Measurements from ENCODE around the gene SRF. TPM values are rescaled to one million over a fixed set of nuclear protein-coding genes. Genes with fewer than 3 reads are reported as not detected.
"Not testable (repeated sequence)": the region's sequence is repeated elsewhere in the genome, so short reads cannot be mapped to it uniquely, and the experiment has no call there.

Gene SRF
- 77.6 TPM for total RNA-seq
- long read RNA-seq, full-length matches to known transcripts = 60 of 80 reads
- long read RNA-seq, partial matches to known transcripts = 13 of 80 reads
- long read RNA-seq, other reads (novel, unspliced or antisense) = 7 of 80 reads

- ATAC-seq = peak; percentile 82
- peak; percentile 100 for DNase-seq (ENCODE audit: missing footprints)
- intact Hi-C loops (cut with DNase I) = loop anchor here (1.0 to 5.0 kb wide), 2 partner anchors 112 to 256 kb away; partner anchors contain the start of genes ABCC10, KLC4 and MRPL2
These were observed at the start of gene SRF for GRCh38 chr6:43170931-43171706. Gene SRF (plus strand): TSS chr6:43171269. CDS start chr6:43171657, 388 bp downstream.

- intact Hi-C loops (cut with DNase I) = no loop called here
- no peak for ATAC-seq
These were observed 48.9 kb upstream of the SRF start for GRCh38 chr6:43122146-43122545.

GRCh38 chr6:43123461-43124314 is 47.4 kb upstream of the SRF start:
- DNase-seq (ENCODE audit: missing footprints) = no peak
- intact Hi-C loops (cut with DNase I) = no loop called here
- no peak for ATAC-seq

More at GRCh38 chr6:43122146-43122545, 48.9 kb upstream of the SRF start:
- DNase-seq (ENCODE audit: missing footprints) = no peak

GRCh38 chr6:43124481-43124880 is 46.6 kb upstream of the SRF start:
- intact Hi-C loops (cut with DNase I) = no loop called here
- no peak for DNase-seq (ENCODE audit: missing footprints)
- ATAC-seq = no peak

GRCh38 chr6:43125119-43125518 is 46.0 kb upstream of the SRF start:
- intact Hi-C loops (cut with DNase I) = loop anchor here (5.0 kb wide), 2 partner anchors 118 to 223 kb away; no protein-coding TSS in a partner anchor
- no peak for DNase-seq (ENCODE audit: missing footprints)
- ATAC-seq = no peak

GRCh38 chr6:43125555-43125954 is 45.5 kb upstream of the SRF start:
- DNase-seq (ENCODE audit: missing footprints) = no peak
- ATAC-seq = no peak
- intact Hi-C loops (cut with DNase I) = loop anchor here (5.0 kb wide), 2 partner anchors 118 to 223 kb away; no protein-coding TSS in a partner anchor

- intact Hi-C loops (cut with DNase I) = loop anchor here (5.0 kb wide), 2 partner anchors 120 to 225 kb away; no protein-coding TSS in a partner anchor
- DNase-seq (ENCODE audit: missing footprints) (no peak), ATAC-seq (no peak)
These were observed 43.9 kb upstream of the SRF start for GRCh38 chr6:43127180-43127579.

GRCh38 chr6:43127877-43128276 is 43.2 kb upstream of the SRF start:
- no peak for DNase-seq (ENCODE audit: missing footprints)
- peak; percentile 15 for ATAC-seq
- intact Hi-C loops (cut with DNase I) = loop anchor here (5.0 kb wide), 2 partner anchors 121 to 226 kb away; no protein-coding TSS in a partner anchor

- no peak for DNase-seq (ENCODE audit: missing footprints)
- intact Hi-C loops (cut with DNase I) = loop anchor here (5.0 kb wide), 2 partner anchors 122 to 227 kb away; no protein-coding TSS in a partner anchor
- no peak for ATAC-seq
These were observed 42.1 kb upstream of the SRF start for GRCh38 chr6:43128926-43129325.

GRCh38 chr6:43129434-43130194 is 41.5 kb upstream of the SRF start:
- ATAC-seq (peak; percentile 70), DNase-seq (ENCODE audit: missing footprints) (no peak)
- intact Hi-C loops (cut with DNase I) = loop anchor here (5.0 kb wide), 2 partner anchors 122 to 227 kb away; no protein-coding TSS in a partner anchor

GRCh38 chr6:43130429-43130828 is 40.6 kb upstream of the SRF start:
- intact Hi-C loops (cut with DNase I) = no loop called here
- DNase-seq (ENCODE audit: missing footprints) (no peak), ATAC-seq (no peak)

GRCh38 chr6:43131379-43131778 is 39.7 kb upstream of the SRF start:
- ATAC-seq; intact Hi-C loops (cut with DNase I); DNase-seq (ENCODE audit: missing footprints): not testable (repeated sequence)

GRCh38 chr6:43138267-43138666 is 32.8 kb upstream of the SRF start:
- ATAC-seq (no peak), DNase-seq (ENCODE audit: missing footprints) (no peak)
- intact Hi-C loops (cut with DNase I) = no loop called here

GRCh38 chr6:43139973-43140372 is 31.1 kb upstream of the SRF start:
- not testable (repeated sequence) for ATAC-seq; DNase-seq (ENCODE audit: missing footprints)
- intact Hi-C loops (cut with DNase I) = loop anchor here (5.0 kb wide), 1 partner anchor 88 kb away; the partner anchor contains the start of gene CUL7

GRCh38 chr6:43141644-43142043 is 29.4 kb upstream of the SRF start:
- intact Hi-C loops (cut with DNase I) = loop anchor here (5.0 kb wide), 1 partner anchor 89 kb away; the partner anchor contains the start of gene CUL7
- no peak for DNase-seq (ENCODE audit: missing footprints)
- no peak for ATAC-seq

GRCh38 chr6:43142101-43142500 is 29.0 kb upstream of the SRF start:
- DNase-seq (ENCODE audit: missing footprints) = no peak
- ATAC-seq = no peak

GRCh38 chr6:43143235-43144128 is 27.6 kb upstream of the SRF start:
- ATAC-seq = peak; percentile 97
- peak; percentile 90 for DNase-seq (ENCODE audit: missing footprints)
- intact Hi-C loops (cut with DNase I) = loop anchor here (1.0 to 5.0 kb wide), 3 partner anchors 91 to 242 kb away; partner anchors contain the start of gene CUL7

More at GRCh38 chr6:43142101-43142500, 29.0 kb upstream of the SRF start:
- intact Hi-C loops (cut with DNase I) = loop anchor here (5.0 kb wide), 1 partner anchor 90 kb away; the partner anchor contains the start of gene CUL7

All from Right ventricle myocardium inferior (tissue), 1 donor.